ENCODE results near the gene ADAMTS18.

The ADAMTS18 gene

DNA sequence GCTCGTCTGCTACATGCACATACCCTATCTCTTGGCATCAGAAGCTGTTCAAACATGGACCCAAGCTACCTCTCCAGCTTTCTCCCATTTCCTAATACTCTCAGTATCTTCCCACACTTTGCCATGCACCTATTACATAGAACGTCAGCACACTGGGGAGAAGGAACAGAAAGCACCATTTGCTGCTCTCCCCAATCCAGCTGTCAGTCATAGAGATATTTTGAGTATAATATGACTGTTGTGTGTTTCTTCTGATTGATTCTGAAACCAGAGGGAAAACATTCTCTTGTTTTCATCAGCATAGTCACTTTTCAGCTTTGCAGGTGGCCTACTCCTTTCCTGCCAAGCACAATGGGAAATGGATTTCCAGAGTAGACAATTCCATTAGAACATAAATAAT, 107.1 kb downstream of the ADAMTS18 start:
- DNase-seq (ENCODE audit: low spot score), result peak; percentile 11
- TF ChIP-seq, protein P1, sequence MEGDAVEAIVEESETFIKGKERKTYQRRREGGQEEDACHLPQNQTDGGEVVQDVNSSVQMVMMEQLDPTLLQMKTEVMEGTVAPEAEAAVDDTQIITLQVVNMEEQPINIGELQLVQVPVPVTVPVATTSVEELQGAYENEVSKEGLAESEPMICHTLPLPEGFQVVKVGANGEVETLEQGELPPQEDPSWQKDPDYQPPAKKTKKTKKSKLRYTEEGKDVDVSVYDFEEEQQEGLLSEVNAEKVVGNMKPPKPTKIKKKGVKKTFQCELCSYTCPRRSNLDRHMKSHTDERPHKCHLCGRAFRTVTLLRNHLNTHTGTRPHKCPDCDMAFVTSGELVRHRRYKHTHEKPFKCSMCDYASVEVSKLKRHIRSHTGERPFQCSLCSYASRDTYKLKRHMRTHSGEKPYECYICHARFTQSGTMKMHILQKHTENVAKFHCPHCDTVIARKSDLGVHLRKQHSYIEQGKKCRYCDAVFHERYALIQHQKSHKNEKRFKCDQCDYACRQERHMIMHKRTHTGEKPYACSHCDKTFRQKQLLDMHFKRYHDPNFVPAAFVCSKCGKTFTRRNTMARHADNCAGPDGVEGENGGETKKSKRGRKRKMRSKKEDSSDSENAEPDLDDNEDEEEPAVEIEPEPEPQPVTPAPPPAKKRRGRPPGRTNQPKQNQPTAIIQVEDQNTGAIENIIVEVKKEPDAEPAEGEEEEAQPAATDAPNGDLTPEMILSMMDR (IDR thresholded peaks at IDR 0.05; ENCODE audit: extremely low read depth, missing control alignments), result no peak

DNA sequence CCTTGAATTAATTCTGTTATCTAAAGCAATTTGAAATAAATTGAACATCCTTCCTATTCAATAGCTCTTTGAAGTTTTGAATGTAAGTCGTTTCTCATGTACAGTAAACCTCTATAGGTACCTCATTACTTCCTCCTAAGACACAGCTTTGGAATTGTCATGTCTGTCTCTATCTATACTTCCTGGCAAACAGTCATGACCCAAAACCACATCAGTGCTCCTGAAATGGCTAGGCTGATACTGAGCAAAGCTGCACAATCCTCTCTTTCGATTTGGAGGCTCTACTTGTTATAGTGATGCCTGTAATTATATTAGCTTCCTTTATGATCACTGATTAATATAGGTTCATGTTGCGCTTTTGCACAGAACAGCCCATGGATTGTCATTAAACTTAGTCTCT, 110.1 kb downstream of the ADAMTS18 start:
- DNase-seq (ENCODE audit: low spot score), result no peak
- TF ChIP-seq, protein P1 (IDR thresholded peaks at IDR 0.05; ENCODE audit: extremely low read depth, missing control alignments), result no peak

DNA sequence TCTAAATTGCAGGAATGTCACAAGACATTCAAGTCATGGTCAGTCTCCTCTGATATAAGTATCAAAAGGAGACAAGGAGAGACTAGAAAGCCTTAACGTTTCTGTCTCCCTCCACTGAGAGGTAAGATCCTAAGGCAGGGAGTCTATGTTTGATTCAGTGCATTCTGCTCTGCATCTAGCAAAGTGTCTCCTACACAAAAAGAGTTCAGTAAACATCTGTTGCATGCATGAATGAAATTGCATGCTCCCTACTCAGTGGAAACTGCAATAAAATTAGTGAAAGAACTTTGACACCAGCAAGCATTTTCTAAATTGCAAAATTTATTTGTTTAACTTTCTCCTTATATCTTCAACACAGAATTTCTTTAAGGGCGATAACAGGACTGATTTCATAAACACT, 111.1 kb downstream of the ADAMTS18 start:
- TF ChIP-seq, protein P1 (IDR thresholded peaks at IDR 0.05; ENCODE audit: extremely low read depth, missing control alignments), result no peak
- DNase-seq (ENCODE audit: low spot score), result no peak

DNA sequence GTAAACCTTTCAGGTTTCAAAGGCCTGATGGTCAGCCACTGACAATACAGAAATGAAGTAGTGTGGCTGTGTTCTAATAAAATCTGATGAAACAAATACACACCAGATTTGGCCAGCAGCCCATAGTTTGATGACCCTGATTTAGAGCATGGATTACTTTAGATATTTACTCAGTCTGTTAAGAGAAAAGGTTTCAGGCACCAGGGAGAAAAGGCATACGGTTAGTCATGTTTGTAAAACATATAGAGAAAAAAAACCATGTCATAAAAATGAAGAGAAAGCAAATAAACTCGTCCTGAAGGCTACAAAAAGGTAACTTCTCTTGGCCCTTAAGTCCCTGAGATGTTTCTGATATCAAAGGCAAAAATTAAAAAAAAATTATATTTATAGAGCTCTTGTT, 112.1 kb downstream of the ADAMTS18 start:
- TF ChIP-seq, protein P1 (IDR thresholded peaks at IDR 0.05; ENCODE audit: extremely low read depth, missing control alignments), result no peak
- DNase-seq (ENCODE audit: low spot score), result no peak

DNA sequence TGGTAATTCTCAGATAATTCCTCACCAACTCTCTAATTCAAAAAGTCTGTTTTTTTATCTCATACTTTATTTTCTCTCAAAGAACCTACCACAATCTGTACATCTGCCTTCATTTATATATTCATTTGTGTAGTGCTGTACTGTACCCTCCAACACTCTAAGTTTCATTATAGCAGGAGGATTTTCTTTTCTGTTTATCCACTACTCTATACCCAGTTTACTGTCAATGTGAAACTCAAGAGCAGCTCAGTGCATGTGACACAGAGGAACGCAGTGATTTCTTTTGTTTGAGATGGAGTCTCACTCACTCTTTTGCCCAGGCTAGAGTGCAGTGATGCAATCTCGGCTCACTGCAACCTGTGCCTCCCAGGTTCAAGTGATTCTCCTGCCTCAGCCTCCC, 117.8 kb downstream of the ADAMTS18 start:
- TF ChIP-seq, protein P1 (IDR thresholded peaks at IDR 0.05; ENCODE audit: extremely low read depth, missing control alignments), result no peak

DNA sequence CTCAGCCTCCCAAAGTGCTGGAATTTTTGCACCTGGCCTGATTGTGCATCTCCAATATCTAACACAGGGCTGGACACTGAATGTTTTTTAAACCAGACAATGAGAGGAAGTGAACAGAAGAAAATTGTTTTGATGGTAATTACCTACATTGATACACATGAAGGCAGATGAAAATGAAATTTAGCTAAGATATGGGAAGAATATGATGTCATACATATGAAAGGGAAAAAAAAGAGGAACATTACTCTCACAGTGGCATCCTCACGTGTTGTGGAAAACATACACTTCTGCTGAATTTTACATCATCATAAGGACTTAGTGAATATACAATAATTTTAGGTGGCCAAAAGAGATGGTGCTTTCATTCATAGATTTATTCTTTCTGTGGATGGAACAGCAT, 124.0 kb downstream of the ADAMTS18 start:
- TF ChIP-seq, protein P1 (IDR thresholded peaks at IDR 0.05; ENCODE audit: extremely low read depth, missing control alignments), result no peak
- no peak for DNase-seq (ENCODE audit: low spot score)

More for the DNA sequence above, 117.8 kb downstream of the ADAMTS18 start:
- DNase-seq (ENCODE audit: low spot score), result no peak

DNA sequence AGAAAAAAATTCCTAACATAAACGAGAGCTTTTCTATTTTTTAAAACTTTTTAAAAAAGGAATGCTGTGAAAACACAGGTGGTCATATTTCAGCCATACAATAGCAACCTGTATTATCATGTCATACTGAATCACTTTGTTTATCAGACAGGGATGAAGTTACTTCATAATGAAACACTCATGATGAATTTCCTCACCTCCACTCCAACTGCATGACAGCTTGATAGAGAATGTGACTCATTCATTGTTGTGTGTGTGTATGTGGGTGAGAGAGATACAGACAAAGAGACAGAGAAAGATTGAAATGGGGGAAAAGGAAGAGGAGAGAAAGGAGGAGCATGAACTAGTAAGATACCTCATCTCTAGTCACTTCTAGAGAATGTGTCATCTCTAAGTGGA, 126.7 kb downstream of the ADAMTS18 start:
- DNase-seq (ENCODE audit: low spot score), result no peak
- TF ChIP-seq, protein P1 (IDR thresholded peaks at IDR 0.05; ENCODE audit: extremely low read depth, missing control alignments), result no peak

All from GM20000 (cell line).